Mesenchymal stem cell (in vitro differentiated cells and primary cell): Measurements from ENCODE around the gene RHBDF2.

ENCODE experiments used
- DNase-seq: peaks from one replicate; pipeline ENCODE4 v3.0.0-alpha.2; 2013
- H2AFZ ChIP-seq: one replicate; pipeline ENCODE4 v1.6.1; 2013; ENCODE audit warnings: low read depth, mild to moderate bottlenecking, control low read depth, inconsistent platforms, low read length, moderate library complexity
- H2AK5ac ChIP-seq: 2 replicates; pipeline ENCODE4 v1.6.1; 2013; ENCODE audit warnings: low read length, moderate library complexity, mild to moderate bottlenecking, inconsistent platforms; ENCODE audit not compliant: severe bottlenecking
- H2BK120ac ChIP-seq: one replicate; pipeline ENCODE4 v1.6.1; 2013; ENCODE audit warnings: low read depth, mild to moderate bottlenecking, inconsistent platforms, low read length, moderate library complexity
- H2BK12ac ChIP-seq, 2 experiments: one replicate each; pipeline ENCODE4 v1.6.1; 2013; ENCODE audit warnings: inconsistent platforms in 2 of 2, low read length in 2 of 2, mild to moderate bottlenecking in 2 of 2, moderate library complexity in 2 of 2, control low read depth in 1 of 2
- H2BK15ac ChIP-seq: one replicate; pipeline ENCODE4 v1.6.1; 2013; ENCODE audit warnings: mild to moderate bottlenecking, low read depth, inconsistent platforms; ENCODE audit not compliant: poor library complexity, severe bottlenecking
- H2BK5ac ChIP-seq: 2 replicates; pipeline ENCODE4 v1.6.1; 2013; ENCODE audit warnings: low read depth, mild to moderate bottlenecking, low read length, control low read depth, inconsistent platforms; ENCODE audit not compliant: poor library complexity, severe bottlenecking
- H3K14ac ChIP-seq, 2 experiments: one replicate each; pipeline ENCODE4 v1.6.1; 2013; ENCODE audit warnings: inconsistent platforms in 2 of 2, low read length in 2 of 2, control low read depth in 1 of 2, mild to moderate bottlenecking in 1 of 2, moderate library complexity in 1 of 2
- H3K18ac ChIP-seq, 2 experiments: one replicate each; pipeline ENCODE4 v1.6.1; 2013; ENCODE audit warnings: inconsistent platforms in 2 of 2, low read length in 2 of 2, control low read depth in 1 of 2, low read depth in 1 of 2, mild to moderate bottlenecking in 1 of 2
- H3K23ac ChIP-seq, 2 experiments: one replicate each; pipeline ENCODE4 v1.6.1; 2013; ENCODE audit warnings: inconsistent platforms in 2 of 2, low read length in 2 of 2, mild to moderate bottlenecking in 2 of 2, moderate library complexity in 2 of 2, control low read depth in 1 of 2
- H3K27ac ChIP-seq: 2 replicates; pipeline ENCODE4 v1.5.1; 2013; ENCODE audit warnings: mild to moderate bottlenecking, moderate library complexity, low read length, control low read depth, inconsistent platforms; ENCODE audit not compliant: poor library complexity, severe bottlenecking
- H3K27me3 ChIP-seq, 2 experiments: 2 replicates each; pipeline versions ENCODE4 v1.6.1 to v1.7.0; 2013; ENCODE audit warnings: low read length in 2 of 2, mild to moderate bottlenecking in 2 of 2, moderate library complexity in 2 of 2, control low read depth in 1 of 2, inconsistent platforms in 1 of 2; ENCODE audit not compliant: control insufficient read depth in 1 of 2, insufficient read depth in 1 of 2
- H3K36me3 ChIP-seq, 2 experiments: 2 replicates each; pipeline versions ENCODE4 v1.6.1 to v1.7.0; 2013; ENCODE audit warnings: low read length in 2 of 2, control low read depth in 1 of 2, inconsistent platforms in 1 of 2, low read depth in 1 of 2, mild to moderate bottlenecking in 1 of 2; ENCODE audit not compliant: insufficient read depth in 2 of 2, control insufficient read depth in 1 of 2
- H3K4ac ChIP-seq, 2 experiments: one replicate each; pipeline ENCODE4 v1.6.1; 2013; ENCODE audit warnings: inconsistent platforms in 2 of 2, low read length in 2 of 2, mild to moderate bottlenecking in 2 of 2, moderate library complexity in 2 of 2, control low read depth in 1 of 2, low read depth in 1 of 2
- H3K4me1 ChIP-seq: 2 replicates; pipeline ENCODE4 v1.6.1; 2013; ENCODE audit warnings: low read depth, low read length, control low read depth; ENCODE audit not compliant: control insufficient read depth, insufficient read depth
- H3K4me2 ChIP-seq: 2 replicates; pipeline ENCODE4 v1.6.1; 2013; ENCODE audit warnings: low read length, mild to moderate bottlenecking, inconsistent platforms; ENCODE audit not compliant: poor library complexity, severe bottlenecking
- H3K4me3 ChIP-seq, 2 experiments: 2 replicates each; pipeline versions ENCODE4 v1.5.1 to v1.7.0; 2013; ENCODE audit warnings: low read length in 2 of 2, mild to moderate bottlenecking in 2 of 2, control low read depth in 1 of 2, low read depth in 1 of 2; ENCODE audit not compliant: insufficient read depth in 1 of 2
- H3K79me1 ChIP-seq: replicated peaks from 2 replicates; pipeline ENCODE4 v1.6.1; 2013; ENCODE audit warnings: mild to moderate bottlenecking, control low read depth, low read length, inconsistent platforms; ENCODE audit not compliant: poor library complexity, severe bottlenecking
- H3K9ac ChIP-seq: 2 replicates; pipeline ENCODE4 v1.7.0; 2013; ENCODE audit warnings: mild to moderate bottlenecking, low read length, moderate library complexity
- H3K9me3 ChIP-seq: 2 replicates; pipeline ENCODE4 v1.7.0; 2013; ENCODE audit warnings: mild to moderate bottlenecking, low read length; ENCODE audit not compliant: control insufficient read depth
- H4K8ac ChIP-seq: one replicate; pipeline ENCODE4 v1.6.1; 2013; ENCODE audit warnings: inconsistent platforms, mild to moderate bottlenecking, low read length, moderate library complexity
- H4K91ac ChIP-seq: one replicate; pipeline ENCODE4 v1.6.1; 2013; ENCODE audit warnings: mild to moderate bottlenecking, low read length, inconsistent platforms
- WGBS: methylation state at CpG from one replicate; pipeline ENCODE4 v1.1.7; 2013; ENCODE audit warnings: mixed read lengths; 5-methylcytosine and 5-hydroxymethylcytosine counted together

Gene RHBDF2

GRCh38 chr17:76462556-76463290 is 38.5 kb downstream of the RHBDF2 start:
- Histone ChIP-seq H3K4ac (no peak overlapping the region), H3K27ac (no peak overlapping the region), H3K36me3 (no peaks in the 10 kb centered on the region), H3K4me1 (peaks cover 9% of the 10 kb centered on the region), H2AFZ (no peak overlapping the region), H3K9ac (no peak overlapping the region), H3K27me3 (peaks cover 0 to 42% of the 10 kb centered on the region in 2 experiments), H3K4me2 (no peak overlapping the region), H4K8ac (no peak overlapping the region), H2AK5ac (no peak overlapping the region), H3K18ac (no peak overlapping the region), H2BK15ac (no peak overlapping the region), H4K91ac (no peak overlapping the region), H3K23ac (no peak overlapping the region), H3K79me1 (no peaks in the 10 kb centered on the region), H3K9me3 (no peaks in the 10 kb centered on the region), H2BK120ac (no peak overlapping the region), H2BK5ac (no peak overlapping the region), H3K4me3 (no peak overlapping the region), H3K14ac (no peak overlapping the region), H2BK12ac (no peak overlapping the region)
- WGBS: 87% methylated on average over 23 of the region's 24 CpGs
- no peak for DNase-seq

GRCh38 chr17:76461765-76462555 is 39.3 kb downstream of the RHBDF2 start:
- no peak overlapping the region for H4K91ac ChIP-seq
- no peak overlapping the region for H3K27ac ChIP-seq
- H3K9me3 ChIP-seq: no peaks in the 10 kb centered on the region
- H2BK12ac ChIP-seq: no peak overlapping the region
- no peak overlapping the region for H3K14ac ChIP-seq
- H3K79me1 ChIP-seq: no peaks in the 10 kb centered on the region
- peaks cover 0 to 36% of the 10 kb centered on the region in 2 experiments for H3K27me3 ChIP-seq
- H3K4me3 ChIP-seq: no peak overlapping the region
- H3K4me2 ChIP-seq: no peak overlapping the region
- DNase-seq: peak; percentile 27
- H4K8ac ChIP-seq: no peak overlapping the region
- WGBS: 80% methylated on average over 11 of the region's 11 CpGs
- H2BK120ac ChIP-seq: no peak overlapping the region
- H2AFZ ChIP-seq: no peak overlapping the region
- H2BK15ac ChIP-seq: no peak overlapping the region
- no peak overlapping the region for H2BK5ac ChIP-seq
- H3K23ac ChIP-seq: no peak overlapping the region
- no peak overlapping the region for H3K9ac ChIP-seq
- H3K18ac ChIP-seq: no peak overlapping the region
- H3K4me1 ChIP-seq: peaks cover 9% of the 10 kb centered on the region
- H3K4ac ChIP-seq: no peak overlapping the region
- no peak overlapping the region for H2AK5ac ChIP-seq
- H3K36me3 ChIP-seq: no peaks in the 10 kb centered on the region

GRCh38 chr17:76459674-76460073 is 41.5 kb downstream of the RHBDF2 start:
- WGBS: 65% methylated on average over 4 of the region's 4 CpGs
- no peak overlapping the region for H2BK5ac ChIP-seq

More at GRCh38 chr17:76459674-76460073, 41.5 kb downstream of the RHBDF2 start:
- Histone ChIP-seq H2BK15ac (no peak overlapping the region), H4K91ac (no peak overlapping the region), H2BK120ac (no peak overlapping the region), H2BK12ac (no peak overlapping the region), H3K4me3 (no peak overlapping the region), H2AFZ (no peak overlapping the region), H3K36me3 (no peaks in the 10 kb centered on the region), H3K4me1 (peaks cover 2% of the 10 kb centered on the region), H4K8ac (no peak overlapping the region), H3K9ac (no peak overlapping the region), H3K14ac (no peak overlapping the region), H3K9me3 (no peaks in the 10 kb centered on the region), H3K79me1 (no peaks in the 10 kb centered on the region), H3K23ac (no peak overlapping the region), H3K18ac (no peak overlapping the region), H3K27ac (no peak overlapping the region), H2AK5ac (no peak overlapping the region), H3K27me3 (peaks cover 0 to 31% of the 10 kb centered on the region in 2 experiments), H3K4ac (no peak overlapping the region), H3K4me2 (no peak overlapping the region)
- DNase-seq: no peak
